NCI-H1694 treated with DMSO at 0.1 percent for 48 hours (cell line): ENCODE data around the gene CCDC180.
"Not testable (repeated sequence)": the region's sequence is repeated elsewhere in the genome, so short reads cannot be mapped to it uniquely, and the experiment has no call there.

Source experiments
- DNase-seq: peaks from one replicate; lab custom pipeline; 2025; lab: John Stamatoyannopoulos, UW

Gene CCDC180

DNA sequence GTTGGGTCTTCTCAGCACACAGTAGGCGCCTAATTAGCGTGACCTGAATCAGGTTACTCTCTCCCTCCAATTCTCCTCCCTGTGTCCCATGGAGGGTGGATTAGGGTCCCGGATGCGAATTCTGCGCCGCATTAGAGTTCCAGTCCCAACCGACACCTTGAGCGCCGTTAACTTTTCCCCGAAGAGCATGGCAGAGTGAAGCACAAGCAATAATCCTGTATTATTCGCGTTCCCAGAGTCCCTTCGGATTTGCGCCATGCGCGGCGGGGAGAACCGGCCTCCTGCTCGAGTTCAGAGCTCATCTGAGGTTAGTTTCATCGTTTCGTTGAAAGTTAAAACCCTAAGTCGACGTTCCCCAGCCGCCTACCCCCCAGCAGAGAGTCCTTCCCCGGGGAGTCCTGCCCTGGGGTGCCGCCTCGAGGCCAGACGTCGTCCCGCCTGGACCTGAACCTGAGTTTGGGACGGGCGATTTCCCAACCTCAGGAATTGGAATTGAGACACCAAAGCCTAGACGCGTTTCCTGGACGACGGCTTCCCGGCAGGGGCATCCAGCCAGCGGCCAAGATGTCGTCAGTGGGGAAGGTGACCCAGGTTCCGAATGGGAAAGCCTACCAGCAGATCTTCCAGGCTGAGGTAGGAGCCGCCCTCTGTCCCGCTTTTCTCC is at the start of gene CCDC180:
TSS of gene CCDC180 (plus strand) at position 160 of the 664 bp plus-strand sequence. CDS start at position 565, 405 bp downstream.
- no peak for DNase-seq

DNA sequence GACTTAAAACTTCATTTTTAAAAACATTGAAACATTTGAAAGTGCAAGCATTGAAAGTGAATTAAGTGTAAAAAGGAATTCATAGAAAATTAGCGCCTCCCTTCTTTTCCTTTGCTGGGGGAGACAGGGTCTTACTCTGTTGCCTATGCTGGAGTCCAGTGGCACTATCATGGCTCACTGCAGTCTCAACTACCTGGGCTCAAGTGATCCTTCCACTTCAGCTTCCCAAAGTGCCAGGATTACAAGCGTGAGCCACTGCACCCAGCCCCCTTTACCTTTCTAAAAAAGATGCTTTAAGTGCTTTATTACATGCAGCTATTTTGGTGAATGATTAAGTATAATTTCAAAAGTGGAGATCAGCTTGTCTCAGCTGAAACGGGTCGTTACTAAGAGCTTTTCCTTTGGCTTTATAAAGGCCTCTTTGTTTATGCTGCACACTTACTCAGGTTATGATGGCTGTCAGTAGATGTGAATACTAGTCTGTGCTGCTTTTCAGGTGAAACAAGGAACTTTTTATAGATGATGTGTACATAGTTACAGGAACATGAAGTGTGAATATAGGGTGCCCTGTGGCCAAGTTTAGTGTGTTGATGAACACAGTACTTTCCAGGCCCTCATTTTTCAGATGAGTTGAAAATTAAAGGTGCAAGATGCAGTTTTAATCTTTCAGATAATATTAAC is 47.5 kb upstream of the CCDC180 start:
- DNase-seq: not testable (repeated sequence)

DNA sequence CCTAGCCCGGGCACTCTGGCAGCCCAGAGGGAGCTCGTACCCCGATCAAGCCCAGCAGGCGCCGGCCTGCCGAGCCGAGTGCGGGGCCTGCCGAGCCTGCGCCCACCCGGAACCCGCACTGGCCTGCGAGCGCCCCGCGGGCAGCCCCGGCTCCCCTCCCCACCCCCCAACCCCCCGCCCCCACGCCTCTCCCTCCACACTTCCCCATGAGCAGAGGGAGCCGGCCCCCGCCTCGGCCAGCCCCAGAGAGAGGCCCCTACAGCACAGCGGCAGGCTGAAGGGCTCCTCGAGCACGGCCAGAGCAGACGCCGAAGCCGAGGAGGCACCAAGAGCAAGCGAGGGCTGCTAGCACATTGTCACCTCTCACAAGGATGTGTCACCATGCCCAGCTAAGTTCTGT is 36.2 kb upstream of the CCDC180 start:
- DNase-seq: no peak

DNA sequence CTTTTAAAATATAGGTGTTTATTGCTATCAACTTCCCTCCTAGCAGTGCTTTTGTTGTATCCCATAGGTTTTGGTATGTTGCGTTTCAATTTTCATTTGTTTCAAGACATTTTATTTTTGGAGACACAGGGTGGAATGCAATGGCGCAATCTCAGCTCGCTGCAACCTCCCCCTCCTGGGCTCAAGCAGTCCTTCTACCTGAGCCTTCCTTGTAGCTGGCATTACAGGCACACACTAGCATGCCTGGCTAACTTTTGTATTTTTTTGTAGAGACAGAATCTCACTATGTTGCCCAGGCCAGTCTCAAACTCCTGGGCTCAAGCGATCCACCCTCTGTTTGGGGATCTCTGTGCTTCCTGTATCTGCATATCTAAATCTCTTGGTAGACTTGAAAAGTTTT is 35.4 kb upstream of the CCDC180 start:
- DNase-seq: no peak

DNA sequence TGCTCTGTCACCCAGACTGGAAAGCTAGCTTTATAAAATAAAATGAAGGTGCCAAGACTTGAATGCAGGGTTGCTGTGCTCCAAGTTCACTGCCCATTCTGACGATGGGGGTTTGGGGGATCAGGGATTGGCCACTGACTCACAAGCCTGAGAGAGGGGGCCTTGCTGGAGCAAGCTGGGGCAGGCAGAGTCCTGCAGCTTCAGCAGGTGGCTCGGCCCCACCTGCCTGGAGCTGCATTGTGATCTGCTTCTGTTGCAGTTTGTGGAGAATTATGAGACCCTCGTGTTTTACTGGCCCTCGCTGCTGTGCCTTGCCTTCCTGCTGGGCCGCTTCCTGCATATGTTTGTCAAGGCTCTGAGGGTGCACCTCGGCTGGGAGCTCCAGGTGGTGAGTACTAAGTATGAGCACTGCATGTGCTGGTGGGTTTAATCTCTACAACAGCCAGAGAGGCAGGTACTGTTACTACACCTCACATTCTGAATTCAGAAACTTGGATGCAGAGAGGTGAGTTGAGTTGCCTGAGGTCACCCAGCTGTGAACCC is 31.1 kb upstream of the CCDC180 start:
- DNase-seq: no peak

DNA sequence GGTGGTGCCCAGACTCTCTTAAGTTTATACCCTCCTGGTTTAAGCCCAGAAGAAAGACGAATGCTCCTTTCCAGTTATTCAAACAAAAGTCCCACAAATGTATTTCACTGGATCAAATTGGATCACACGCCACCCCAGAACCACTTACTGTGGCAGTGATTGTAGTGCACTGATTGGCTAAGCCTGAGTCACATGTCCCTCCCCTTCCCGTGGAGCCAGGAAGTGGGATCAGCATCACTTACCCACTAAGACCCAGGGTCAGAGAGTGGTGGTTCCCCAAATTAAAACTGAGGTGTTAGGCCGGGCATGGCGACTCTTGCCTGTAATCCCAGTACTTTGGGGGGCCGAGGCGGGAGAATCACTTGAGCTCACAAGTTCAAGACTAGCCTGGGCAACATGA is 29.5 kb upstream of the CCDC180 start:
- DNase-seq: no peak

DNA sequence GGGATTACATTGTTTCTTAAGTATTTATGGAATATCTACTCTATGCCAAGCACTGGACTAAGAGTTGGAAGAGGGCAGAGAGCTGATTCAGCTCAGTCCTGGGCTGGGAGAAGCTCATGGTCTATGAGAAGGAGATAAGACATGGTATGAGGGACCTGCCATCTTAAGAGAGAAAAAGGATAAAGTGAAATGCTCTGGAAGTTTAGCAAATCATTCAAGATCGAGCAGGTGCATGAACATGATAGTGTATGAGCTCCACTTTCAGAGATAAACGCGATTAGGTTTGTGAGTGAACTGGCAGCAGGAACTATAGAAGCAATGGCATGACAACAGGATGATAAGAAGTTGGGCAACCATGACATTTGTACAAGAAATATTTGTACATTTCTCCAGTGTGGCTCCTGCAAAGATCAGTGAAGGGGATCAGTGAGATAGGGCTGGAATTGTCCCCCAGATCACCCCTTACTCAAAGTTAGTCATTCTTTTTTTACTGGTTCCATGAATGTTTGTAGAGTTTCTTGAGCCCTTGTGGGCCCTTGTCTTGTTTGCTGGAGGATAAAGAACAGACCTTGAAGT is 26.6 kb upstream of the CCDC180 start:
- no peak for DNase-seq

DNA sequence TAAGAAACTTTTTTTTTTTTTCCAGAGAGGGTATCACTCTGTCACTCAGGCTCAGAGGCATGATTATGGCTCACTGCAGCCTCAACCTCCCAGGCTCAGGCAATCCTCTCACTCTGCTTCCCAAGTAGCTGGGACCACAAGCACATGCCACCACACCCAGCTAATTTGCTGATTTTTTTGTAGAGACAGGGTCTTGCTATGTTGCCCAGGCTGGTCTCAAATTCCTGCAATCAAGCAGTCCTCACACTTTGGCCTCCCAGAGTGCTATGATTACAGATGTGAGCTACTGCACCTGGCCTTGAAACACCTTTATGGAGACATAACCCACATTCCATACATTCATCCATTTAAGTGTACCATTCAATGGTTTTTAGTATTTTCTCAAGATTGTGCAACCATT is 23.7 kb upstream of the CCDC180 start:
- no peak for DNase-seq

DNA sequence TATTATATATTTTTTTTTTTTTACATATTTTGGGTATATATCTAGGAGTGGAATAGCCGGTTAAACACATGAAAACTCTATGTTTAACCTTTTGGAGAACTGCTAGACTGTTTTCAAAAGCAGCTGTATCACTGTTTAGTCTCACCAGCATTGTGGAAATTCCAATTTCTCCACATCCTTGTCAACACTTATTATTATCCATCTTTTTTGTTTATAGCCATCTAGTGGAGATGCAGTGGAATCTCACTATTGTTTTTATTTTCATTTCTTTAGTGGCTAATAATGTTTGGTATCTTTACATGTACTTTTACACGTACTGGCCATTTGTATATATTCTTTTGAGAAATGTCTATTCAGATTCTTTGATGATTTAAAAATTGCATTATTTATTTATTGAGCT is 22.7 kb upstream of the CCDC180 start:
- DNase-seq: no peak

DNA sequence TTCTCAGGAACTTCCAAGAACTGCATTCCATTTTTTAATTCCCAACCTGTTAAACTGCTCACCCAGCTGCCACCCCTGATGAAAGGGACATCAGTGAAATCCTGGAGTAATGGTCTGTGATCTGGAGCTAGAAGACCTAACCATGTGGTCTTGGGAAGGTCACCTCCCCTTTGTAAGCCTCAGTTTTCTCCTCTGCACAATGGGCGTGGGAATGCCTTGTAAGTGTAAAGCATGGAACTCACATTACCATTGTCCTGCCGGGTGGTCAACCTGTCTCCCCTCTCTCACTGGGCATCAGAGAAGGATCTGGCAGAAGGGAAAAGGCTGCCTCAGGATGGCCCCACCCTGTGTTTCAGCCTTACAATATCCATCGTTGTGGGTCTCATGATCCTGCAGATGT is 15.3 kb upstream of the CCDC180 start:
- no peak for DNase-seq

DNA sequence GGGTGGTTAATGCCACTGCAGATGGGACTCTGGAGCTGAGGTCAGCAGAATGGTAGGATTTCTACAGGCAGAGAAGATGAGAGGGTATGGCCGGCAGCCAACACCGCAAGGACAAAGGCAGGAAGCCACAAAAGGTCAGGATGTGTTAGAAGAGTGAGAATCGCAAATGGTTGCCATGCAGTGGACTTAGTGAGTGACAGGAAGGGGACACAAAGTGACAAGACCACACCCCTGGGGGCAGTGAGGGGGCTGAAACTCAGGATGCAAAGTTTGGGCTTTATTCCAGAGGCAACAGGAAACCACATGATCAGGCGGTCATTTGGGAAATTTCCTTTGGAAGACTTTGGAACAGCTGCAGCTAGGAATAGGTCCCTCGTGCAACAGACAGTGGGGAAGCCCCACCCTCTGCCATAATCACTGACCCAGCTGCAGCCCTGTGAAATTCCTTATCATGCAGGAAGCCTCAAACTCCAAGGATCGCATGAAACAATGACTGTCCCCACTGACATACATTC is 14.2 kb upstream of the CCDC180 start:
- DNase-seq: no peak

DNA sequence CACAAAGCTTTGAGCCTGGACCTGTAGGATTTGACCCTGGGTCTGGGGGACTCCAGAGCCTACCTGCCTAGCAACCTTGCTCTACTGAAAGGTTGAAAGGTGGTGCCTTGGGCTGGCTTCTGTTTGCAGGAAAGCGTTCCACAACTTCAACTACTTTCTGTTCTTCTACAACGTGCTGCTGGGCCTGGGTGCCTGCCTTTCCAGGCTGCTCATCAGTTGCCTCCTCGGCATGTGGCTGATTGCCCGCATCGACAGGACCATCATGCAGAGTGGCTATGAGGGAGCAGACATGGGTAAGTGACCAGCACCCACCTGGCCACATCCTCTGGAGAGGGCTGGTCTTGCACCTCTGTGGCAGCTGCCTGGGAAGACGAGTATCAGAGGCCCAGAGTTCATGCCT is 13.6 kb upstream of the CCDC180 start:
- no peak for DNase-seq

DNA sequence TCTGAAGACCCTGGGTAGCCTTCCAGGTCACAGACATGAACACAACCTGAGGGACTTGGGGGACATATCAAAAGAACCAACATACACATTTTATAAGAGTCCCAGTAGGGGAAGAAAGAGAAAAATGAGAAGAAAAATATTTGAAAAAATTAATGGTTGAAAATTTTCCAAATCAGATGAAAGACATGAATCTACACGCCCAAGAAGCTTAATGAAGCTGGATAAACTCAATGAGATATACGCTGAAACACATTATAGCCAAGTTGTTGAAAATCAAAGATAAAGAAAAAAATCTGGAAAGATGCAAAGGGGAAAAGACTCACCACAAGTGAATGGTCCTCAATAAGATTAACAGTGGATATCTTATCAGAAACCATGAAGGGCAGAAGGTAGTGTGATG is 9.6 kb upstream of the CCDC180 start:
- no peak for DNase-seq

DNA sequence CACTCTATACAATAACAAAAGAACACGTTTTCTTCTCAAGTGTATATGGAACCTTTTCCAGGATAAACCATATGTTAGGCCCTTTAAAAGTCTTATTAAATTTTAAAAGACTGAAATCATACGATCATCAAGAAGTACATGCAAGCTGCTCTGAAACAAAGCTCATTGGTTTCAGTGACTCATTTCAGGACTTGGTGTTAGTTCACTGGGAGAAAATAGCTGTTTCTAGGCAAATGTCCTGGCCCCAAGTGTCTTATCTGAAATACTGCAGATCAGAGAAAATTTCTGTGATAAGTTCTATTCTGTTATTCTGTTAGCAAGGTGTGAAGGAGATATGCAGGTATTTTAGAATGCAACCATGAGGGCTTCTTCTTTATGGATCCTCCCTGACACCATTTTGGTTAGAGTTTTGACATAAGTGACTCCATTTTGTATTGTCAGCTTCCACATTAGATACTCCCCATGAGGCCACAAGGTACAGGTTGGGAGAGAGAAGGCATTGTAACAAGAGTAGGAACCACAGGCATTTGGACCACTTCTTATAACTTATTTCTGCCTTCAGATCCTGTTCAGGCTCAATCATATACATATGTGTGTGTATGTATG is 7.5 kb upstream of the CCDC180 start:
- DNase-seq: no peak

DNA sequence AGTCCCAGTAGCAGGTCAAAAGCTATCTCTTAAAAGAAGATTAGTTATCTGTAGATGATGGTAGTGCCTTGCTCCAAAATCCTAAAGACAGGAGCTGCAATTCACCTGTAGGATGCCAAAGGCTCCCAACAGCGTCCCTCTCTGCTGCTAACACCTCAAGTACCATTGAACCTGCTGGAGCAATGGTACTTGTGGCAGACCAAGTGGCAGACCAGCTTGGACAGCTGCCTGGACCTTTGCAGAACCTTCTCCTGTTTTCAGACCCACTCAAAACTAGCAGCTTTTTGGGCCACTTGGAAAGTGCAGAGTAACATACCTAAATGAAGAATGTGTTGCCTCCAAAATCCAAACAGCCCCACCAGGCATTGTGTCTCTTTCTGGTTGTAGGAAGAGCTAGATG is 6.9 kb upstream of the CCDC180 start:
- no peak for DNase-seq

DNA sequence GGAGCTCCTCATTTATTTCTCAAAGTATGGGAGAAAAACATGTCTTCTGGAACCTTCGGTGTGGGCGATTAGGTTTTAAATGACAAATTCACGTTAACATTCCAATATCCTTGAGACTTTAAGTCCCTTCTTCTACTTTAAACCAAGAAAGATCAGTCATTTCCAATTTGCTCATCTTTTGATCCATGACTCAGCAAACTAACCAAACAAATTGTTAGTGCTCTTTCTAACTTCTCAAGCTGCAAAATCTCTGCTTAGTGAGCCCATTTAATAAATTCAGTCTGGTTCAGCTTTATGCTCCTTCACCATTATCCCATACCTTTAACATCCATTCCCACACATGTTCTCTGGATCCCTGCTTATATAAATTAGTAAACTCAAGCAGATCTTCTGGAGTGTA is 5.5 kb upstream of the CCDC180 start:
- DNase-seq: no peak

DNA sequence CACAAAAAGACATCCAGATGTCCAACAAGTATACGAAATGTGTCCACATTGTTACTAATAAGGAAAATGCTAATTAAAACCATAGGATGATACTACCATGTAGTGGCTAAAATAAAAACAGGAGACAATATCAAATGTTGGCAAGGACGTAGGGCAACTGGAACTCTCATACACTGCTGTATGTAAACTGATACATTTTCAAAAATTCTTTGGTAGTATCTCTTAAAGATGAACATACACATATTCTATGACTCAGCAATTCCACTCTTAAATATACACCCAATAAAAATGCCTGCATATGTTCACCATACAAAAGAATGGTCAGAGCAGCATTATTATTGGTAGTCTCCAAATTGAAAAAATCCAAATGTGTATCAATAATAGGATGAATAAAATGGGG is 2.9 kb upstream of the CCDC180 start:
- no peak for DNase-seq

DNA sequence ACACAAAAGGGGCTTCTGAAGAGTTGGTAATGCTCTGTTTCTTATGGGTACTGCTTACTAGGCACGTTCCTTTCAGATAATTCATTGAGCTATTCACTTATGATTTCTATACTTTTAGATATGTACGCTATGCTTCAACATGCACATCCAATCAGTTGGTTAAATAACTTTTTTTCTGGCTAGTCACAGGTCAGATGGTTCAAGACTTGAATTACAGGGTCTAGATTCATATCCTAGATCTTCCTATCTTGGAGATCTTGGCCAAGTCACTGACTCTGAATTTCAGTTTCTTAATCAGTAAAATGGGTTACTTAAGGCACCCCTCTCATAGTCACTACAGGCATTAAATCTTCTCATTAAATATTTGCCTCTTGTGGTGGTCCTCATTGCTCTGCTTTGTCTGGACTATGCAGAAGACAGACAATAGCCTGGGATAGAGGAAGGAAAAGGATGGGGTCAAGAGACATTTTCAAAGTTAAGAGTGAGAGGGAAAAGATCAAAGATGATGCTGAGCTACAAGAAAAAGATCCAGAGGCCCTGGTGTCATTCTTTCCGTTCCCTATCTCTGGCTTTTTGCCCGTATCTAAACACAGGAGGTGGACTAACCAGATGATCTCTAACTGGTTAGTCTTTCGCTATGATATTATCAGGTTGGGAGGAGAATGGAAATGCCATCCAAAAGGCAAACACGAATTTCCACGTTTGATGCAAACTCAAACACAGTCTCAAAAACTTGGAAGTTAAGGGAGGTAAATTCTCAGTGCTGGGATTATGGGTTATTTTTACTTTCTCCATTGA is 1.8 kb upstream of the CCDC180 start:
- no peak for DNase-seq

DNA sequence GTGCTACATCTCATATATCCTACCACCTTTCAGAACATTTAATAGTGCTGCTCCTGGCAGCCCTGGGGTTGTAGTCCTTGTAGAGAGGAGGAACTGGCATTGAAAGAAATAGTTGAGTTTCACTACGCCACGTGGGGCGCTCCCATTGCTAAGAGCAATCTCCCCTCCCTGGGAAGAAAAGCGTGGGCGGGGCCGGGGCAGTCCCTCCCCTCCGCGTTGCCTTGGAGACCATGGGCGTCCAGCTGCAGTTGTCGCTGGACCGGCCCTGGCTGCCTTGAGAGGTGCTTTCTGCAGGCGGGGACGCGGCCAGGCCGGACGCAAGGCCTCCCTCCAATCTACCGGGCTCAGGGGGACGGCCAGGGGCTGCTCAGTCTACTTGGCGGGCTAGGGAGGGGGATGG is 368 bp upstream of the CCDC180 start:
- no peak for DNase-seq

DNA sequence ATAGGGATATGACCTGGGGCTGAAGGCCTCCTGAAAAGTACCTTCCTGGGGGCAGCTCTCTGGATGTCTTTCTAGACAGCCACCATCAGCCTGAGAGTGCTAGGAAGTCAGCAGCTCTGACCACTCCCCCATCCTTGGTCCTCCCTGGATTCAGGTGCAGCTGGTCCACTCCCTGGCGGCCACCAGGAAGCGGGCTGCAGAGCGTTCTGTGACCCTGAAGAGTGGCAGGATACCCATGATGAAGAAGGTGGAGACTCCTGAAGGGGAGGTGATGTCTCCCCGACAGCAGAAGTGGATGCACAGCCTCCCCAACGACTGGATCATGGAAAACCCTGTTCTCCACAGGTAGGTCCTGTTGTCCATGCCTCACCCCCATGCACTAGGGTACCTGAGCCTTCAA is 1.8 kb downstream of the CCDC180 start:
- DNase-seq: no peak

DNA sequence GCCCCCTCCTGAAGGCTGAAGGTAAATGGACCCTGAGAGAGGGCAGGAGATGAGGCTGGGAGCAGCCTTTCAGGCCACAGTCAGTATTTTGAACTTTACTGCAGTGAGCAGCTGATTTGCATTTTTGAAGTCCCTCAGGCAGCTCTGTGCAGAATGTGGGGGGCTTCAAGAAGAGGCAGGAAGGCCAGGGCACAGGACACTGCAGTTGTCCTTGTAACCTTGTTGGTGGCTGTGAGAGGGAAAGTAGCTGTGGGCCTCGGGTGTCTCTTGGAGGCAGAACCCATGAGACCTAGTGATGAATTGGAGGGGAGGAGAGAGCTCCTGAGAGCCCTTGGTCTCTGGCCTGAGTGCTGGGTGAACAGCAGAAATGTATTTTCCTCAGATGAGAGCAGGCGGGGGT is 2.6 kb downstream of the CCDC180 start:
- no peak for DNase-seq

DNA sequence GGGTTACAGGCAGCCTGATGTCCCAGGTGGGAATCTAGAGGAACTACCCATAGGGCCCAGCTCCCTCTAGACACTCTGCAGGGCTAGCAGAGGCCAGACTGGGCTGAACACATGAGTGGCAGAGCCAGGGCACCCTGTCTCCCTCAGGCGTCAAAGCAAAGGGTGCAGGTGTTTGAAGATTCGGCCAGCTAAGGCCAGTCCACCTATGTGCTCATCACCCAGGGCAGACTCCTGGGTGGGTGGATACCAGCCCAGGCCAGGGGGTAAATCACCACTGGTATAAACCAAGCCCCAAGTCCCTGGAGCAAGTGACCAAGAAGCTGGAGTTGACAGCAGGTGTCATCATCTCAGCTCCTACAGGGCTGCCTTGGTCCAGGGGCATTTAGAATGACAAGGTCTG is 3.4 kb downstream of the CCDC180 start:
- no peak for DNase-seq
